SU-DHL-6 (cell line): ENCODE results near the gene NAPA.

Experiments used
- H2AFZ ChIP-seq: fragments of 200-600 bp; sonication (generic); 2 replicates; pipeline ENCODE4 v1.6.1; 2014; ENCODE audit warnings: low read depth, mild to moderate bottlenecking, moderate library complexity, mixed read lengths, antibody characterized with exemption, low read length; ENCODE audit not compliant: severe bottlenecking
- H3F3A ChIP-seq: fragments of 200-600 bp; shearing (Covaris generic); 2 replicates; pipeline ENCODE4 v1.6.0; 2016; ENCODE audit warnings: antibody characterized with exemption, mild to moderate bottlenecking; ENCODE audit not compliant: insufficient read depth
- H3K27ac ChIP-seq: fragments of 200-600 bp; sonication (generic); 2 replicates; pipeline ENCODE4 v1.5.1; 2016; ENCODE audit warnings: low read depth, mild to moderate bottlenecking, low read length, moderate library complexity, mixed read lengths
- H3K27me3 ChIP-seq: fragments of 200-600 bp; sonication (generic), shearing (Covaris generic); 2 replicates; pipeline ENCODE4 v1.6.0; 2014; ENCODE audit warnings: mild to moderate bottlenecking, low read length
- H3K36me3 ChIP-seq: fragments of 200-600 bp; sonication (generic); 2 replicates; pipeline ENCODE4 v1.6.1; 2014; ENCODE audit warnings: mild to moderate bottlenecking, low read length, mixed read lengths
- H3K4me2 ChIP-seq: fragments of 300-600, 200-600 bp; shearing (Covaris generic), sonication (generic); 2 replicates; pipeline ENCODE4 v1.6.0; 2014; ENCODE audit warnings: low read length, low read depth, mild to moderate bottlenecking; ENCODE audit not compliant: poor library complexity, severe bottlenecking
- H3K4me3 ChIP-seq: fragments of 200-600 bp; sonication (generic); 2 replicates; pipeline ENCODE4 v1.5.1; 2014; ENCODE audit warnings: antibody characterized with exemption, low read length, mild to moderate bottlenecking, mixed read lengths; ENCODE audit not compliant: insufficient read depth, poor library complexity, severe bottlenecking
- H3K79me2 ChIP-seq: fragments of 200-600 bp; sonication (generic); 2 replicates; pipeline ENCODE4 v1.6.1; 2014; ENCODE audit warnings: mild to moderate bottlenecking, low read length, moderate library complexity; ENCODE audit not compliant: insufficient read depth
- H3K9ac ChIP-seq: fragments of 200-600 bp; sonication (generic); 2 replicates; pipeline ENCODE4 v1.7.0; 2014; ENCODE audit warnings: mild to moderate bottlenecking, low read length
- H3K9me2 ChIP-seq: fragments of 200-600 bp; sonication (generic); replicated peaks from 2 replicates; pipeline ENCODE4 v1.6.1; 2014; ENCODE audit warnings: low read length; ENCODE audit not compliant: insufficient read depth
- H3K9me3 ChIP-seq: fragments of 200-600 bp; sonication (generic); 2 replicates; pipeline ENCODE4 v1.6.1; 2014; ENCODE audit warnings: low read length, mixed read lengths; ENCODE audit not compliant: insufficient read depth
- H4K20me1 ChIP-seq: fragments of 200-600 bp; sonication (generic); 2 replicates; pipeline ENCODE4 v1.6.1; 2014; ENCODE audit warnings: low read depth, mild to moderate bottlenecking, antibody characterized with exemption, low read length, moderate library complexity, mixed read lengths
- EZH2phosphoT487 ChIP-seq: fragments of 200-600 bp; sonication (generic), shearing (Covaris generic); conservative IDR thresholded peaks from 2 replicates; pipeline ENCODE4 v1.6.1; 2018; ENCODE audit warnings: mild to moderate bottlenecking, antibody characterized with exemption, low read length, moderate library complexity, mixed read lengths
- TF ChIP-seq, protein P1 (sequence below): fragments of 200-600 bp; sonication (generic); IDR thresholded peaks from one replicate; pipeline ENCODE4 v1.5.1; 2017; ENCODE audit warnings: antibody characterized with exemption, mild to moderate bottlenecking, low read length, moderate library complexity; ENCODE audit not compliant: insufficient read depth, poor library complexity, severe bottlenecking

Gene NAPA

GRCh38 chr19:47503130-47503825 is 11.6 kb downstream of the NAPA start:
- no peaks in the 10 kb centered on the region for H3K9me3 ChIP-seq
- no peaks in the 10 kb centered on the region for H3K36me3 ChIP-seq
- H3K9ac ChIP-seq = no peak overlapping the region
- H2AFZ ChIP-seq = no peak overlapping the region
- no peak overlapping the region for H3K4me3 ChIP-seq
- H3K27ac ChIP-seq = no peak overlapping the region
- no peaks in the 10 kb centered on the region for H3K9me2 ChIP-seq
- peaks cover 17% of the 10 kb centered on the region; the same call in 1 of the 2 replicates for H3K79me2 ChIP-seq
- no peaks in the 10 kb centered on the region for H3K27me3 ChIP-seq
- TF ChIP-seq, protein P1, sequence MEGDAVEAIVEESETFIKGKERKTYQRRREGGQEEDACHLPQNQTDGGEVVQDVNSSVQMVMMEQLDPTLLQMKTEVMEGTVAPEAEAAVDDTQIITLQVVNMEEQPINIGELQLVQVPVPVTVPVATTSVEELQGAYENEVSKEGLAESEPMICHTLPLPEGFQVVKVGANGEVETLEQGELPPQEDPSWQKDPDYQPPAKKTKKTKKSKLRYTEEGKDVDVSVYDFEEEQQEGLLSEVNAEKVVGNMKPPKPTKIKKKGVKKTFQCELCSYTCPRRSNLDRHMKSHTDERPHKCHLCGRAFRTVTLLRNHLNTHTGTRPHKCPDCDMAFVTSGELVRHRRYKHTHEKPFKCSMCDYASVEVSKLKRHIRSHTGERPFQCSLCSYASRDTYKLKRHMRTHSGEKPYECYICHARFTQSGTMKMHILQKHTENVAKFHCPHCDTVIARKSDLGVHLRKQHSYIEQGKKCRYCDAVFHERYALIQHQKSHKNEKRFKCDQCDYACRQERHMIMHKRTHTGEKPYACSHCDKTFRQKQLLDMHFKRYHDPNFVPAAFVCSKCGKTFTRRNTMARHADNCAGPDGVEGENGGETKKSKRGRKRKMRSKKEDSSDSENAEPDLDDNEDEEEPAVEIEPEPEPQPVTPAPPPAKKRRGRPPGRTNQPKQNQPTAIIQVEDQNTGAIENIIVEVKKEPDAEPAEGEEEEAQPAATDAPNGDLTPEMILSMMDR = no peak
- TF ChIP-seq EZH2phosphoT487 = no peak
- no peaks in the 10 kb centered on the region for H3F3A ChIP-seq
- no peaks in the 10 kb centered on the region for H4K20me1 ChIP-seq
- H3K4me2 ChIP-seq = no peak overlapping the region

GRCh38 chr19:47499863-47500830 is 14.7 kb downstream of the NAPA start:
- Histone ChIP-seq H3K27ac (no peak overlapping the region), H3K4me3 (no peak overlapping the region), H3K79me2 (0 out of 2 replicates have a peak, but pooled peaks cover 4% of the 10 kb centered on the region), H2AFZ (no peak overlapping the region), H3K27me3 (no peaks in the 10 kb centered on the region), H3K9me2 (no peaks in the 10 kb centered on the region), H3F3A (no peaks in the 10 kb centered on the region), H3K36me3 (no peaks in the 10 kb centered on the region), H3K4me2 (no peak overlapping the region), H4K20me1 (no peaks in the 10 kb centered on the region), H3K9me3 (no peaks in the 10 kb centered on the region), H3K9ac (no peak overlapping the region)
- no peak for TF ChIP-seq EZH2phosphoT487
- TF ChIP-seq, protein P1 = no peak

DNA sequence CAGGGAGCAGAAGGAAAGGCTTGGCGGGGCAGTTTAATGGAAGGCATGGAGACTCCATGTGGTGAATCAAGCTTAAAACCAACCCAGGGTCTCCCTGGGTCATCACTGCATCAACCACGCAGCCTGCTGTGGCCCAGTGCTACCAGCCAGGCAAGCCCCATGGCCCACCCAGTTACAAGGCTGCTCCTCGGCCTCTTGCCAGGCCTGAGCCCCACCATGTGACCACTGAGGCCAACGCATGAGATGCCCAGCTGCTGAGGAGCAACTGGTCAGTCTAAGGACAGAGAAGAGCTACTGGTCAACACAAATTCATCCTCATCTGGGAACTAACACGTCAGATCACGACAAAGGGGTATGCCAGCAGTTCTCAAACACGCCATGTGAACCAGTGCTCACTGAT is 15.5 kb downstream of the NAPA start:
- Histone ChIP-seq H3K9ac (no peak overlapping the region), H3K27ac (no peak overlapping the region), H4K20me1 (no peaks in the 10 kb centered on the region), H2AFZ (no peak overlapping the region), H3K4me3 (no peak overlapping the region), H3K27me3 (no peaks in the 10 kb centered on the region), H3K4me2 (no peak overlapping the region), H3K9me2 (no peaks in the 10 kb centered on the region), H3F3A (no peaks in the 10 kb centered on the region), H3K9me3 (no peaks in the 10 kb centered on the region), H3K36me3 (no peaks in the 10 kb centered on the region), H3K79me2 (no peaks in the 10 kb centered on the region)
- TF ChIP-seq, protein P1 = no peak
- TF ChIP-seq EZH2phosphoT487 = no peak
